Smooth muscle cell (in vitro differentiated cells): ENCODE measurements around the gene ASTL. TPM values are rescaled to one million over a fixed set of nuclear protein-coding genes. Genes with fewer than 3 reads are reported as not detected.

Source experiments
- DNase-seq: peaks from one replicate; lab custom pipeline; 2025; ENCODE audit not compliant: unreplicated experiment; lab: John Stamatoyannopoulos, UW
- H2AFZ ChIP-seq: fragments of 200-600 bp; sonication (generic); 2 replicates; pipeline ENCODE4 v1.6.0; 2016; ENCODE audit warnings: antibody characterized with exemption, low read depth, mild to moderate bottlenecking
- H3F3A ChIP-seq: fragments of 200-600 bp; sonication (generic); 2 replicates; pipeline ENCODE4 v1.6.0; 2017; ENCODE audit warnings: antibody characterized with exemption, low read depth
- H3K27ac ChIP-seq: fragments of 200-600 bp; sonication (generic); 2 replicates; pipeline ENCODE4 v1.5.1; 2016; ENCODE audit warnings: low read depth, mild to moderate bottlenecking
- H3K27me3 ChIP-seq: fragments of 200-600 bp; sonication (generic); 2 replicates; pipeline ENCODE4 v1.6.1; 2016; ENCODE audit warnings: low read depth, mild to moderate bottlenecking
- H3K36me3 ChIP-seq: fragments of 200-600 bp; sonication (generic); 2 replicates; pipeline ENCODE4 v1.5.1; 2016; ENCODE audit warnings: low read depth
- H3K4me1 ChIP-seq: fragments of 200-600 bp; sonication (generic); 2 replicates; pipeline ENCODE4 v1.5.1; 2016; ENCODE audit warnings: low read depth
- H3K4me2 ChIP-seq: fragments of 200-600 bp; sonication (generic); 2 replicates; pipeline ENCODE4 v1.6.0; 2016; ENCODE audit warnings: mild to moderate bottlenecking
- H3K4me3 ChIP-seq: fragments of 200-600 bp; sonication (generic); 2 replicates; pipeline ENCODE4 v1.5.1; 2016; ENCODE audit warnings: mild to moderate bottlenecking
- H3K79me2 ChIP-seq: fragments of 200-600 bp; sonication (generic); 2 replicates; pipeline ENCODE4 v1.6.0; 2016; ENCODE audit warnings: low read depth, mild to moderate bottlenecking
- H3K9ac ChIP-seq: fragments of 200-600 bp; sonication (generic); 2 replicates; pipeline ENCODE4 v1.6.0; 2016; ENCODE audit warnings: low read depth
- H3K9me3 ChIP-seq: fragments of 200-600 bp; sonication (generic); replicated peaks from 2 replicates; pipeline ENCODE4 v1.5.1; 2016; ENCODE audit warnings: low read depth
- H4K20me1 ChIP-seq: fragments of 200-600 bp; sonication (generic); 2 replicates; pipeline ENCODE4 v1.6.0; 2016; ENCODE audit warnings: low read depth
- CTCF ChIP-seq: fragments of 200-600 bp; sonication (generic); IDR thresholded peaks from 2 replicates; pipeline ENCODE4 v1.5.1; 2017; ENCODE audit warnings: borderline replicate concordance, mild to moderate bottlenecking, antibody characterized with exemption; ENCODE audit not compliant: insufficient read depth, poor library complexity, severe bottlenecking
- whole genome bisulfite sequencing: methylation state at CpG from one replicate; pipeline ENCODE4 v1.1.7; 2016; ENCODE audit warnings: low lambda C conversion rate; 5-methylcytosine and 5-hydroxymethylcytosine counted together
- polyA plus RNA-seq: library from polyadenylated mRNA; unstranded; fragments of >200 nt; fragmentation: Nextera tagmentation; extraction: Ambion mirVana; gene quantifications from 2 replicates; pipeline ENCODE4 v1.2.1, GENCODE V29; 2016
- total RNA-seq: library from RNA; depleted of rRNA; stranded (reverse); fragments of >200 nt; gene quantifications from 2 replicates; pipeline ENCODE4 v1.2.3, GENCODE V29; 2014

The ASTL gene
- total and polyA plus RNA-seq, 2 experiments from 2014 or later, result 0.40 TPM; not detected in 1

GRCh38 chr2:96111257-96111640 is 27.1 kb downstream of the ASTL start:
- H4K20me1 ChIP-seq, result no peaks in the 10 kb centered on the region
- no peaks in the 10 kb centered on the region for H3K79me2 ChIP-seq
- no peak overlapping the region for H2AFZ ChIP-seq
- H3K36me3 ChIP-seq, result no peaks in the 10 kb centered on the region
- H3F3A ChIP-seq, result no peaks in the 10 kb centered on the region
- no peak overlapping the region for H3K4me3 ChIP-seq
- 71% methylated on average over 4 of the region's 4 CpGs for WGBS
- no peak for TF ChIP-seq CTCF
- peaks cover 17% of the 10 kb centered on the region for H3K4me1 ChIP-seq
- peaks cover 27% of the 10 kb centered on the region for H3K27me3 ChIP-seq
- H3K27ac ChIP-seq, result no peak overlapping the region
- DNase-seq, result no peak
- H3K4me2 ChIP-seq, result no peak overlapping the region
- no peaks in the 10 kb centered on the region for H3K9me3 ChIP-seq
- no peak overlapping the region for H3K9ac ChIP-seq

GRCh38 chr2:96110621-96111256 is 27.6 kb downstream of the ASTL start:
- Histone ChIP-seq H3K4me3 (no peak overlapping the region), H3K4me1 (peaks cover 15% of the 10 kb centered on the region), H3K27me3 (peaks cover 22% of the 10 kb centered on the region), H3K4me2 (no peak overlapping the region), H3K9ac (no peak overlapping the region), H3F3A (no peaks in the 10 kb centered on the region), H4K20me1 (no peaks in the 10 kb centered on the region), H3K27ac (no peak overlapping the region), H3K36me3 (no peaks in the 10 kb centered on the region), H3K79me2 (no peaks in the 10 kb centered on the region), H3K9me3 (no peaks in the 10 kb centered on the region), H2AFZ (no peak overlapping the region)
- WGBS, result 84% methylated on average over 13 of the region's 13 CpGs
- no peak for TF ChIP-seq CTCF
- DNase-seq, result no peak

DNA sequence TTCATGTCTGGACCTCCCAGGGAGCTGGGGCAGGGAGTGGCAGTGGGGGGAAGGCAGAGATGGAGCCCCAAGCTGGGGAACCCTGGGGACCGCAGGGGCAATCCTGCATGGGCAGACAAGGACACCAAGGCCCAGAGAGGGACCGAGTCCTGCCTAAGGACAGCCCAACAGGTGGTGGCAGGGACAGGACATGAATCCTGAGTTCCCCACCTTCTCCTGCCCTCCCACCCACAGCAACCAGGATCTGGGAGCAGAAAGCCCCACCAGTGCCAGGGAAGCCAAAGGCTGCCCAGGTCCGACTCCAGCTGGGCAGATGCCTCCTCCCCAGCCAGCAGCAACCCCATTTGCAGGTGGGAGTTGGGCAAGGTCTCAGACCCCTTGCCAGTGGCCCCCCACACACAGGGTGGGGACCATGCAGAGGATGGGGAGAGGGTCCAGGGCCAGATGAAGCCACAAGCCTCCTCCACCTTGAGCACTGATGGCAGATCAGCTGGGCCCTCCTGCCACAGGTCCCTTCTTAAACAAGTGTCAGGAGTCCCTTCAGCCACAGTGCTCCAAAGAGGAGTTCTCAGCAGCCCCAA is 28.3 kb downstream of the ASTL start:
- DNase-seq, result no peak
- H3K9me3 ChIP-seq, result no peaks in the 10 kb centered on the region
- H3K4me3 ChIP-seq, result no peak overlapping the region
- no peak overlapping the region for H3K4me2 ChIP-seq
- H3K27me3 ChIP-seq, result peaks cover 15% of the 10 kb centered on the region
- TF ChIP-seq CTCF, result no peak
- H3K36me3 ChIP-seq, result no peaks in the 10 kb centered on the region
- H3K27ac ChIP-seq, result no peak overlapping the region
- H3F3A ChIP-seq, result no peaks in the 10 kb centered on the region
- H2AFZ ChIP-seq, result no peak overlapping the region
- H4K20me1 ChIP-seq, result no peaks in the 10 kb centered on the region
- no peak overlapping the region for H3K9ac ChIP-seq
- H3K79me2 ChIP-seq, result no peaks in the 10 kb centered on the region
- H3K4me1 ChIP-seq, result peaks cover 15% of the 10 kb centered on the region
- WGBS, result 96% methylated on average over 3 of the region's 3 CpGs

DNA sequence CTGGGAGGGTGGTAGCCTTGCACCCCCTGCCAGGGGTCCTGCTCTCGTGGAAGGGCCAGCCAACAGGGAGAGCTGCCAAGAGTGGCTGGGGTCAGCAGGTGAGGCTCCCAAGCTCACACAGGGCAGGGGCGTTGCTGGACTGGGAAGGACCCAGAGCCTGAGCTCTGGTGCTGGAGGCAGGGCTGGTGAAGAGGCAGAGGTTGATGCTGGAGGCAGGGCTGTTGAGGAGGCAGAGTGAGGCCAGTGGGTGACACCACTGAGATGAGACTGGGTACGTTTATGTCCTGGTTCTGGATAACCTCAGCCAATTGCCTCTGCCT is 29.0 kb downstream of the ASTL start:
- no peak overlapping the region for H3K4me2 ChIP-seq
- no peaks in the 10 kb centered on the region for H3K36me3 ChIP-seq
- no peaks in the 10 kb centered on the region for H3F3A ChIP-seq
- H3K27me3 ChIP-seq, result peaks cover 8% of the 10 kb centered on the region
- DNase-seq, result no peak
- WGBS, result 89% methylated on average over 3 of the region's 3 CpGs
- no peaks in the 10 kb centered on the region for H3K9me3 ChIP-seq
- TF ChIP-seq CTCF, result no peak
- H3K79me2 ChIP-seq, result no peaks in the 10 kb centered on the region
- H3K4me3 ChIP-seq, result no peak overlapping the region
- H3K27ac ChIP-seq, result no peak overlapping the region
- H2AFZ ChIP-seq, result no peak overlapping the region
- H4K20me1 ChIP-seq, result no peaks in the 10 kb centered on the region
- no peak overlapping the region for H3K9ac ChIP-seq
- peaks cover 15% of the 10 kb centered on the region for H3K4me1 ChIP-seq
